DOHH2 (cell line): ENCODE results near the gene EXTL2.

ENCODE experiments used
- H3F3A ChIP-seq: fragments of 200-600 bp; sonication (generic), shearing (Covaris generic); 2 replicates; pipeline ENCODE4 v1.6.0; 2016; ENCODE audit warnings: antibody characterized with exemption, mild to moderate bottlenecking; ENCODE audit not compliant: control insufficient read depth, insufficient read depth
- H3K27ac ChIP-seq: fragments of 200-600 bp; sonication (generic); 2 replicates; pipeline ENCODE4 v1.5.1; 2014; ENCODE audit warnings: low read depth, mild to moderate bottlenecking, low read length, moderate library complexity
- H3K27me3 ChIP-seq: fragments of 200-600 bp; sonication (generic); 2 replicates; pipeline ENCODE4 v1.6.1; 2014; ENCODE audit warnings: mild to moderate bottlenecking, low read length, mixed read lengths; ENCODE audit not compliant: control insufficient read depth
- H3K36me3 ChIP-seq: fragments of 200-600 bp; sonication (generic); 2 replicates; pipeline ENCODE4 v1.6.1; 2014; ENCODE audit warnings: mild to moderate bottlenecking, low read length, moderate library complexity, mixed read lengths; ENCODE audit not compliant: control insufficient read depth
- H3K4me1 ChIP-seq: fragments of 200-600 bp; sonication (generic); 2 replicates; pipeline ENCODE4 v1.6.1; 2014; ENCODE audit warnings: mild to moderate bottlenecking, low read length, mixed read lengths; ENCODE audit not compliant: control insufficient read depth
- H3K4me2 ChIP-seq: fragments of 200-600 bp; sonication (generic); 2 replicates; pipeline ENCODE4 v1.6.0; 2014; ENCODE audit warnings: mild to moderate bottlenecking, low read length, moderate library complexity
- H3K4me3 ChIP-seq: fragments of 200-600 bp; sonication (generic); 2 replicates; pipeline ENCODE4 v1.5.1; 2014; ENCODE audit warnings: mild to moderate bottlenecking, low read length, mixed read lengths
- H3K79me2 ChIP-seq: fragments of 200-600 bp; sonication (generic); 2 replicates; pipeline ENCODE4 v1.6.1; 2014; ENCODE audit warnings: mild to moderate bottlenecking, low read length, mixed read lengths; ENCODE audit not compliant: control insufficient read depth
- H3K9me2 ChIP-seq: fragments of 200-600 bp; sonication (generic); replicated peaks from 2 replicates; pipeline ENCODE4 v1.6.1; 2014; ENCODE audit warnings: mild to moderate bottlenecking, low read length, mixed read lengths; ENCODE audit not compliant: control insufficient read depth
- H3K9me3 ChIP-seq: fragments of 200-600 bp; sonication (generic); 2 replicates; pipeline ENCODE4 v1.6.1; 2014; ENCODE audit warnings: antibody characterized with exemption, low read length, mixed read lengths; ENCODE audit not compliant: control insufficient read depth, insufficient read depth
- H4K20me1 ChIP-seq: fragments of 200-600 bp; sonication (generic); 2 replicates; pipeline ENCODE4 v1.6.0; 2014; ENCODE audit warnings: low read depth, mild to moderate bottlenecking, antibody characterized with exemption, low read length, moderate library complexity; ENCODE audit not compliant: control insufficient read depth, insufficient read depth
- EZH2phosphoT487 ChIP-seq: fragments of 200-600 bp; sonication (generic); IDR thresholded peaks from 2 replicates; pipeline ENCODE4 v1.6.1; 2017; ENCODE audit warnings: borderline replicate concordance, mild to moderate bottlenecking, antibody characterized with exemption, low read length, moderate library complexity, mixed read lengths
- TF ChIP-seq, protein P1 (sequence below): fragments of 200-600 bp; sonication (generic); IDR thresholded peaks from one replicate; pipeline ENCODE4 v1.5.1; 2014; ENCODE audit warnings: antibody characterized with exemption, mild to moderate bottlenecking, low read depth, low read length; ENCODE audit not compliant: poor library complexity, severe bottlenecking

The EXTL2 gene

DNA sequence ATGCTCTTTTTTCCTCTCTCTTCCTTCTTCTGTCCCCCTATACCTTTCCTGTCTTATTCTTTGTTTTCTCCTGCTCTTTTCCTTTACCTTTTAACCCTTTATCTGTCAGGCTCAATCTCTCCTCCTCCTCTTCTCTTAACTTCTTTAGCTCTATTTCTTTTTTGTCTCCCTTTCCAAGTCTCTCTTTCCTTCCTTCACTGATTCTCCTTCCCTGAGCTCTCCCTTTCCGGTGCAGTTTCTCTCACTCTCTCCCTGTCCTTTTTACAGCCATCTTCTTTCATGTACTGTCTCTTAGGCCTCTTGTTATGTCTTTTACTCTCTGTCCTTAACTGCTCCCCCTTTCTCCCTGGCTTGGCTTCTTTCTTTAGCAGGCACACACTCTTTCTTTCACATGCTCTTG is 13.2 kb upstream of the EXTL2 start:
- no peak overlapping the region for H3K4me2 ChIP-seq
- H3F3A ChIP-seq = no peaks in the 10 kb centered on the region
- no peaks in the 10 kb centered on the region for H3K79me2 ChIP-seq
- no peak overlapping the region for H3K27ac ChIP-seq
- no peak for TF ChIP-seq EZH2phosphoT487
- TF ChIP-seq, protein P1, sequence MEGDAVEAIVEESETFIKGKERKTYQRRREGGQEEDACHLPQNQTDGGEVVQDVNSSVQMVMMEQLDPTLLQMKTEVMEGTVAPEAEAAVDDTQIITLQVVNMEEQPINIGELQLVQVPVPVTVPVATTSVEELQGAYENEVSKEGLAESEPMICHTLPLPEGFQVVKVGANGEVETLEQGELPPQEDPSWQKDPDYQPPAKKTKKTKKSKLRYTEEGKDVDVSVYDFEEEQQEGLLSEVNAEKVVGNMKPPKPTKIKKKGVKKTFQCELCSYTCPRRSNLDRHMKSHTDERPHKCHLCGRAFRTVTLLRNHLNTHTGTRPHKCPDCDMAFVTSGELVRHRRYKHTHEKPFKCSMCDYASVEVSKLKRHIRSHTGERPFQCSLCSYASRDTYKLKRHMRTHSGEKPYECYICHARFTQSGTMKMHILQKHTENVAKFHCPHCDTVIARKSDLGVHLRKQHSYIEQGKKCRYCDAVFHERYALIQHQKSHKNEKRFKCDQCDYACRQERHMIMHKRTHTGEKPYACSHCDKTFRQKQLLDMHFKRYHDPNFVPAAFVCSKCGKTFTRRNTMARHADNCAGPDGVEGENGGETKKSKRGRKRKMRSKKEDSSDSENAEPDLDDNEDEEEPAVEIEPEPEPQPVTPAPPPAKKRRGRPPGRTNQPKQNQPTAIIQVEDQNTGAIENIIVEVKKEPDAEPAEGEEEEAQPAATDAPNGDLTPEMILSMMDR = no peak
- no peak overlapping the region for H3K4me3 ChIP-seq
- no peaks in the 10 kb centered on the region for H3K4me1 ChIP-seq
- no peaks in the 10 kb centered on the region for H3K9me2 ChIP-seq
- no peaks in the 10 kb centered on the region for H3K27me3 ChIP-seq
- no peaks in the 10 kb centered on the region for H3K9me3 ChIP-seq
- H4K20me1 ChIP-seq = no peaks in the 10 kb centered on the region
- H3K36me3 ChIP-seq = peaks cover 54% of the 10 kb centered on the region

- peaks cover 56% of the 10 kb centered on the region for H3K36me3 ChIP-seq
- H3K4me1 ChIP-seq = no peaks in the 10 kb centered on the region
- H3F3A ChIP-seq = no peaks in the 10 kb centered on the region
- no peak overlapping the region for H3K4me2 ChIP-seq
- TF ChIP-seq EZH2phosphoT487 = no peak
- TF ChIP-seq, protein P1 = no peak
- no peaks in the 10 kb centered on the region for H3K27me3 ChIP-seq
- H3K27ac ChIP-seq = no peak overlapping the region
- no peaks in the 10 kb centered on the region for H3K9me2 ChIP-seq
- no peaks in the 10 kb centered on the region for H4K20me1 ChIP-seq
- no peak overlapping the region for H3K4me3 ChIP-seq
- no peaks in the 10 kb centered on the region for H3K79me2 ChIP-seq
- H3K9me3 ChIP-seq = no peaks in the 10 kb centered on the region
Measured at GRCh38 chr1:100905181-100905580, 10.5 kb upstream of the EXTL2 start.

- no peaks in the 10 kb centered on the region for H3K4me1 ChIP-seq
- H3K27me3 ChIP-seq = no peaks in the 10 kb centered on the region
- peaks cover 56% of the 10 kb centered on the region for H3K36me3 ChIP-seq
- no peaks in the 10 kb centered on the region for H4K20me1 ChIP-seq
- no peaks in the 10 kb centered on the region for H3K9me2 ChIP-seq
- no peaks in the 10 kb centered on the region for H3K79me2 ChIP-seq
- no peaks in the 10 kb centered on the region for H3F3A ChIP-seq
- TF ChIP-seq, protein P1 = no peak
- TF ChIP-seq EZH2phosphoT487 = no peak
- H3K9me3 ChIP-seq = no peaks in the 10 kb centered on the region
- H3K27ac ChIP-seq = no peak overlapping the region
- no peak overlapping the region for H3K4me3 ChIP-seq
- no peak overlapping the region for H3K4me2 ChIP-seq
Measured at GRCh38 chr1:100904528-100904927, 9.9 kb upstream of the EXTL2 start.

DNA sequence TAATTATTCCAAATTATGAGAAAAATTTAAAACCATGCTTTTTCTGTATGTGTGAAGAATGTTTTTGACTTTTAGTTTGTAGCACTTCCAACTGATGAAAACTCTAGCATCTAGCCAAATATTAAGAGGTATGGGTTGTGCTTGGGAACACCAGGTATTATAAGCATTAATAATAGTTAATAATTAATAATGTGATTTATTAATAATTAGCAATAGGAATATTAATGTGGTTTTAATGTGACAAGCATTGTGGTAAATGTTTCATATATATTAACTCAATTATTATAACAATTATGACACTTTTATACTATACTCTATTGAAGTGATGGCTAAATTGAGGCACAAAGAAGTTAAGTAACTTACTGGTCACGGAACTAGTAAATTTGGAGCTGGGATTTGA is 9.1 kb upstream of the EXTL2 start:
- H3K4me2 ChIP-seq = no peak overlapping the region
- TF ChIP-seq, protein P1 = no peak
- TF ChIP-seq EZH2phosphoT487 = no peak
- no peaks in the 10 kb centered on the region for H3K4me1 ChIP-seq
- H3K9me2 ChIP-seq = no peaks in the 10 kb centered on the region
- H3K27ac ChIP-seq = no peak overlapping the region
- H3K36me3 ChIP-seq = peaks cover 57% of the 10 kb centered on the region
- no peaks in the 10 kb centered on the region for H3K27me3 ChIP-seq
- no peaks in the 10 kb centered on the region for H3K79me2 ChIP-seq
- H3K4me3 ChIP-seq = no peak overlapping the region
- no peaks in the 10 kb centered on the region for H3F3A ChIP-seq
- no peaks in the 10 kb centered on the region for H3K9me3 ChIP-seq
- H4K20me1 ChIP-seq = no peaks in the 10 kb centered on the region
